ENCODE data around the gene ADARB2.

DNA sequence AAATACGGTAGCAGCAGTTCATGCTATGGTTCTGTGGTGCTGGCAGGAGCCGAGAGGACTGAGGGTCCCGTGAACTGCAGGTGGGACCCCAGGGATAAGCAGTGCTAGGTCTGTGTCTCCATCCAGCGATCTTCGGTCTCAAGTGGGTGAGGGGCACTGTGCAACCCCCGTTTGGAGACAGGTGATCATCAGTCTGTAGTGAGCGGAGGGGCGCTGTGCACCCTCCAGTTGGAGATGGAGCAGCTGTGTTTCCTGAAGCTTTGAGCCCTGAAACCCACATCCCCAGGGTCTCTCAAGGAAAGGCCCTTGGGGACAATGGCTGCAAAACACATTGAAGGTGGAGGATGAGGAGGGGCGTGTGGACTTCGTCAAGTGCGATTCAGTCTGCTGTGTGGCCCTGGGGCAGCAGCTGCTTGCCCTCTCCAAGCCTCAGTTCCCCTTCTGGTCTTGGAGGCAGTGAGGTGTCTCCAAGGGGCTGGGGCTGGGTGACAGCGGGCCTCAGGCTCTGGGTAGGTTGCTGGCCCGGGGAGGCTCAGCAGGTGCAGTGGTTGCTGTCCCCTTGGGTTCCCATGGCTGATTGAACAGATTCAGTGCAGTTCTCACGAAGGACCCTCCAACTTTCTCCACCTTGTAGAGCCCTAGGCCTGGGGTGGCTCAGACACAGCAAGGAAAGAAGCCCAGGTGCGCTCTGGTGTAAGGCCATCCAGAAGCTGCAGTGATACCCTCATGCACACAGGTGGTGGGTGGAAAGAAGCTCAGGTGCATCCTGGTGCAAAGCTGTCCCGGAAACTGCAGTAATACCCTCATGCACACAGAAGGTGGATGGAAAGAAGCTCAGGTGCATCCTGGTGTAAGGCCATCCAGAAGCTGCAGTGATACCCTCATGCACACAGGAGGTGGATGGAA lies 160.6 kb downstream of the ADARB2 start:
- TF ChIP-seq CTCF (IDR thresholded peaks at IDR 0.05) (no peak), POLR2AphosphoS5 (IDR thresholded peaks at IDR 0.05) (no peak), POLR2A (IDR thresholded peaks at IDR 0.05) (no peak), EP300 (IDR thresholded peaks at IDR 0.05) (no peak)
